ENCODE measurements around the gene MEPE.

Gene MEPE, protein sequence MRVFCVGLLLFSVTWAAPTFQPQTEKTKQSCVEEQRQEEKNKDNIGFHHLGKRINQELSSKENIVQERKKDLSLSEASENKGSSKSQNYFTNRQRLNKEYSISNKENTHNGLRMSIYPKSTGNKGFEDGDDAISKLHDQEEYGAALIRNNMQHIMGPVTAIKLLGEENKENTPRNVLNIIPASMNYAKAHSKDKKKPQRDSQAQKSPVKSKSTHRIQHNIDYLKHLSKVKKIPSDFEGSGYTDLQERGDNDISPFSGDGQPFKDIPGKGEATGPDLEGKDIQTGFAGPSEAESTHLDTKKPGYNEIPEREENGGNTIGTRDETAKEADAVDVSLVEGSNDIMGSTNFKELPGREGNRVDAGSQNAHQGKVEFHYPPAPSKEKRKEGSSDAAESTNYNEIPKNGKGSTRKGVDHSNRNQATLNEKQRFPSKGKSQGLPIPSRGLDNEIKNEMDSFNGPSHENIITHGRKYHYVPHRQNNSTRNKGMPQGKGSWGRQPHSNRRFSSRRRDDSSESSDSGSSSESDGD

DNA sequence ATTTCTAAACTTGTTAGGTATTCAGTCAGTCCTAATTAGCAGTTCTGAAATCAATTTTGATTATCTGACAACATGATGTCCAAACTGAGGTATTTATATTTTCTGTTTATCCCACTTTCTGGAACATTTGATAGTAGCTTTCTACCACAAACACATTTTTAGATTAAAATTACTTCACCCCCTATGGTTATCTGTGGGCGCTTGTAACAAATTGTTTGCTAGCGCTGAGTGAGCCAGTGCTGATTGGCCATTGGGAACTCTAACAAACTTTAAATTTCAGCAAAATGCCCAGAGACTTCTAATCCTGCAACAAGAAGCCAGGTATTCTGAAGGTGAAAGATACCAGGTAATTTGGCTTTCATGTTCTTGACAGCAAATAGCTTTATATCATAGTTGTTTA lies at the start of gene MEPE:
Gene MEPE, plus strand, starts transcription at position 301 of the 400 bp plus-strand sequence. CDS start 1,746 bp downstream, outside the sequence.
- DNase-seq (ENCODE audit: low read depth in 3 of 3) = no peak

DNA sequence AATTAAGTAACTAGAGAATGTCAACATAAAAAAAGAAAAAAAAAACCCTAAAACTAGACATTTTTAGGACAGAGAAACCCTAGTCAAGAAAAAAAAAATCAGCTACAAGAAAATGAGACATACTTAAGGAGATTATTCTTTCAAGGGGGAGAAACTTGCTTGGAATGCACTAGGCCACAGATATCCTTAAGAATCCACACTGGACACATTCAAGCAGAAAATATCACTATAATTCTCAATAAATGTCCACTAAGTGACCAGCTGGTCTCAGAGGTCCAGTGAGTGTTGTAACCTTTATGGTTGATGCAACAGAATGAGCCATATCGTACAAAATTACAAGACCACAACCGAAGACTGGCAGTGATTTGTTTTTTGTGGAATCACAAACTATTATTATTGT lies 49.0 kb upstream of the MEPE start:
- DNase-seq (ENCODE audit: low read depth in 3 of 3) = no peak

GRCh38 chr4:87785731-87786509 lies 46.8 kb upstream of the MEPE start:
- no peak for DNase-seq (ENCODE audit: low read depth in 3 of 3)

DNA sequence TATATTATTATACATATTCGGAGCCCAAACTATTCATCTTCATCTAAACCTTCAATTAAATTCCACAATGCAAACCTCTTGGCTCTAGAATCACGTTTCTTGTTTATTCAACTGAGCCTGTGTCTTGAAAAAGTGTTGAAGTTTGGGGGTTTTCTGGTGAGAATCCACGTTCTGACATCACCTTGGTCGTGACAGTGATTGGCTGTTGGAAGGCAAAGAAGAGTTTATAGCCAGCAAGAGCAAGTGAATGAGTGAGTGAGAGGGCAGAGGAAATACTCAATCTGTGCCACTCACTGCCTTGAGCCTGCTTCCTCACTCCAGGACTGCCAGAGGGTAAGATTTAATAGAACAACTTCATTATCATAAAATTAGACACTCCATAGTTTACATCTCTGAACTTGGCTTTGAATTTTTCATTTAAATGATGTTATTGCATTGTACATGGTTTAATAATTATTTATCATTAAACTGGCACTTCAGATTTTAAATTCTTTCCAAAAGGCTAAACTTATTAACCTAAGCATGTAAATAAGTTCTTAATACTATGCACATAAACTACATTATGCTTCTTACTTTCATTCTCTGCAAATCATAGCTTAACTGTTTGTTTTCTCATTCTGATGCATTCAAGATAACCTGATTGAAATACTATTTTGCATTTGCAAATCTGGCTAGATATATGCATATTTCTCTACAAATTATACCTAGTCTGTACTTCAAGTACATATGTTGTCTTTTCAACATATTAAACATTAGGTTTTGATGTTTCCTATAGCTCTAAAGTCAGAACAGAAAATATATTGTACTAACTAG lies 33.3 kb upstream of the MEPE start, which contains the start of gene IBSP:
Gene IBSP, plus strand, starts transcription at position 254 of the 813 bp plus-strand sequence. CDS start 2,808 bp downstream, outside the sequence.
- no peak for DNase-seq (ENCODE audit: low read depth in 3 of 3)

GRCh38 chr4:87802858-87803257 lies 29.9 kb upstream of the MEPE start:
- no peak for DNase-seq (ENCODE audit: low read depth in 3 of 3)

DNA sequence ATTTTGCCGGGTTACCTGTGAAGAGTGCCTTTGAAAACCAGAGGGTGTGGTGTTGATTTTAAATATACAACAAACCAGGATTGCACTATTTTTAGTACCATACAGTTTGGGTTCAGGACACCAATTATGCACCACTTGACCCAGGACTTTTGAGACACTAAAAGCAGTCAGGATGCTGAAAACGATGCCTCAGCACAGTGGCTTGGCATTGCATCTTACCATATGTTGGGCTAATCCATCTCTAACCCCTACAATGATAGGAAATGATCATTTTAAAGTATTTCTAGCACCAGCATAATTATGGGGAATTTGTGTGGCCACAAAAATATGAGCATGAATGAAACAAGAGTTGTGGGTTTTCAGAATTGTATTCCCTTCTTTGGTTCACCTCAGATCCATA lies 29.3 kb upstream of the MEPE start:
- no peak for DNase-seq (ENCODE audit: low read depth in 3 of 3)

GRCh38 chr4:87804871-87805270 lies 27.9 kb upstream of the MEPE start:
- no peak for DNase-seq (ENCODE audit: low read depth in 3 of 3)

DNA sequence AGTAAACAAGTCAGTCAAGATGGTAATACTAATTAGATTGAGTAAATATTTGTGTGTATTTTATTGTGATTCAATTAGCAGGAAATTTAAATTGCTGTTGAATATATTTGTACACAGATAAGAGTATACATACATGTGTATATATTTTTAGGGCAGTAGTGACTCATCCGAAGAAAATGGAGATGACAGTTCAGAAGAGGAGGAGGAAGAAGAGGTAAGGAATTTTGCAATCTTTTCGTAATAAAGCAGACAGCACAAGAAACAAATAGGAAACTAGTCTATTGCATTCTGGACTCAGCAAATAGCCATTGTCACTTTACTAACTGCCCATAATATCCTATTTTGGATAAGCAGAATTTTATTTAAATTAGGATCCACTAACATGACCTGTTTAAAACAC lies 26.8 kb upstream of the MEPE start:
- no peak for DNase-seq (ENCODE audit: low read depth in 3 of 3)

DNA sequence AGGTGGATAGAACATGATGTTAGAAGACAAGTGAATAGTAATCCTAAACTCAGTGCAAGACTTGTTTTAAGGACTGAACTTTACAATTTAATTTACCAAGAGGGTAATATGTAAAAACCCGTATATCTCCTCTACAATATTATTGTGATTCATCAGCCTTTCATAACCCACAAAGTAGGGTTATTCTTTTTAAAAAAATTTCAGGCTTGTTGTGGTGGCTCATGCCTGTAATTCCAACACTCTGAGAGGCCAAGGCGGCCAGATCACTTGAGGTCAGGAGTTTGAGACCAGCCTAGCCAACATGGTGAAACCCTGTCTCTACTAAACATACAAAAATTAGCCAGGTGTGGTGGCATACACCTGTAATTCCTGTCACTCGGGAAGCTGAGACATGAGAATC lies 26.2 kb upstream of the MEPE start:
- DNase-seq (ENCODE audit: low read depth in 3 of 3) = no peak

GRCh38 chr4:87807402-87807801 lies 25.4 kb upstream of the MEPE start:
- no peak for DNase-seq (ENCODE audit: low read depth in 3 of 3)

DNA sequence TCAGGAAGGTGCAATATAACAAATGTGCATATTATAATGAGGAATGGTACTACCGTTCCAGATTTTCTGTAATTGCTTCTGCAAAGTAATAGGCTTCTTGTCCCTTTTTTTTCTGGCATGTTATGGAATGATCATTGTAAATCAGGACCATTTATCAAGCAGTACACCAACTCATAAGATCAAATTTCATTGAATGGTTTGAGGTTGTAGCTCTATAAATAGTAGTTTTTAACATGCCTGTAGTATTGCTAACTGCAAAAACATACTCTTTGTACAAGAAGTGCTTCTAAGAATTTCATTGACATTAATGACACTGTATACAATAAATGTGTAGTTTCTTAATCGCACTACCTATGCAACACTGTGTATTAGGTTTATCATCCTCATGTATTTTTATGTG lies 20.8 kb upstream of the MEPE start:
- DNase-seq (ENCODE audit: low read depth in 3 of 3) = no peak

GRCh38 chr4:87819281-87819919 lies 13.4 kb upstream of the MEPE start:
- DNase-seq (ENCODE audit: low read depth in 3 of 3) = no peak

DNA sequence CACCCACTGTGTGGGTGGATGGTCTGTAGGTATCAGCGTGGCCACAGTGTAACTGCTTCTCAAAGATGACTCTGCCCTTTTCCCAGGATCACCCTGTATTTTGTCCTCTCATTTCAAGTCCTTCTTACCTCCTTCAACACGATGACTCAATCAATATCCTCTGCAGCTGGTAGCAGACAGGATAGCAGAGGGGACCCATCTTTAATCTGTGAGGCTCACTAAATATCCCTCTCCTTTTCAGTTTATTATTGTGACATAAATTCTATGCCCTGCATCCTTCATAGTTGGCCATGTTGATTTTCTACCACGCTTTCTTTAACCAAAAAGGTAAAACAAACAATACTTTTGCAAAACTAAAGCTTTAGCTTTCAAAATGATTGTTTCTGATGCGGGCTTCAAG lies 9.6 kb upstream of the MEPE start:
- DNase-seq (ENCODE audit: low read depth in 3 of 3) = no peak

DNA sequence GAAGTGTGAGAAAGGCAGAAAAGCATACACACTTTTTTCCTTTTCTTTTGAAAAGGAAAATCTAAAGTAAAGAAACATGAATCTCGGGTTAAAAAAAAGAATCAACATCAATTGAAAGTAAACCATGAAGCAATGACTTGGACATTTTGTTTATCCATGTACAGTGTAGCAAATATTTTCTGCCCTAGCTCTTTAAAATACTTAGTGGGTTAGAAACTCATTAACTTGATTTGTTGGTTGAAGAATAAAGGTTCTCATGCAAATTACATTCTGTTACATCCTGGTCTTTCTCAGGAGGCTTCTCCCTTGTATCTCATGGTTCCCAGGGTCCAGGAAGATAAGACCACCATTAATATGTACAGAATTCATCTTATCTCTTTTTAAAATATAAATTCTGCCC lies 9.0 kb upstream of the MEPE start:
- DNase-seq (ENCODE audit: low read depth in 3 of 3) = no peak

DNA sequence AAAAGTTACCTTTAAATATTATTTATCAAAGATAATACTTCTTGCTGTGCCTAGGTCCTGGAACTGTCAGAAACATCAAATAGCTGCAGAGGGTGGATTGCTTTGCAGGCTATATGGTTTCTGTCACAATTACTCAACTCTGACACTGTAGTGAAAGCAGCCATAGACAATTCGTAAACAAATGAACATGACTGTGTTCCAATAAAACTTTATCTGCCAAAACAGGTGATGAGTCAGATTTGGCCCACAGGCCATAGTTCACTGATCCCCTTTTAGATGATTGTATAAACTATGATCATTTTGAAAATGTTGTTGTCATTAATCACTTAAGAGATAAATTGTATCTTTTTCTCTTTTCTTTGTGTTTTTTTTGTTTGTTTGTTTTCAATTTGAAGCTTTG lies 8.4 kb upstream of the MEPE start:
- DNase-seq (ENCODE audit: low read depth in 3 of 3) = no peak

DNA sequence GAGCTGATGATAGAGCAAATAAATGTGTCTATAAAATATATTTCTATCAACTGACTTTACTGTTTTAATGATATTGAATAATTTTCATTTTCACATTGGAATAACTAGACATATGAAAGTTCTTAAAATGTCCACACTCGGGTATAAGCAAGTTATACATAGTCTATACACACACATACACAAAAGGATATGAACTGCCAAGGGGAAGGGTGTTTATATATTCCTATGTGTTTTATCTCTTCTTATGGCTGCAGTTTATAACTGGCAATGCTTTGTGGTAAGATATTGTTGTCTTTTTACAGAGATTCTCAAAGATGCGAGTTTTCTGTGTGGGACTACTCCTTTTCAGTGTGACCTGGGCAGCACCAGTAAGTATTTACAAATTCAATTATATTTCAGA lies 1.6 kb downstream of the MEPE start:
- no peak for DNase-seq (ENCODE audit: low read depth in 3 of 3)

DNA sequence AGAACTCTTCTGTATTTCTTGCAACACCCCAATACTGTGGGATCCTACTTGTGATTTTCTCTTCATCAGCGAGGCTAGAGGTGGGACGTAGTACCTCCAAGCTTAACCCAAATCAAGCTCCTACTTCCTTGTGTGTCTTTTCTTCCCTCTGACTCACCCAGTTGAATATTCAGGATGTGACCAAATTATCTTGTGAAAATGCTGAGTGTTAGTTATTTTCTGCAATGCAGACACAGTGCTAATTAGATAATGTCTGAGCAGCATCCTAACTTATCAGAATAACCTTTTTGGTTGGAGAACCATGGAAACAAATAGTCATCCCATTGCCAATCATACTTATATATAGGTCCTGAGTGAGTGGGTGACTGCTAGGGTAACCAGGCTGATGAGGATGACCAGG lies 2.4 kb downstream of the MEPE start:
- DNase-seq (ENCODE audit: low read depth in 3 of 3) = no peak

- no peak for DNase-seq (ENCODE audit: low read depth in 3 of 3)
These were observed 3.0 kb downstream of the MEPE start for GRCh38 chr4:87835743-87836142.

GRCh38 chr4:87838205-87838604 lies 5.4 kb downstream of the MEPE start:
- DNase-seq (ENCODE audit: low read depth in 3 of 3) = no peak

GRCh38 chr4:87838890-87839591 lies 6.3 kb downstream of the MEPE start:
- no peak for DNase-seq (ENCODE audit: low read depth in 3 of 3)

GRCh38 chr4:87839592-87839946 lies 6.8 kb downstream of the MEPE start:
- DNase-seq (ENCODE audit: low read depth in 3 of 3) = no peak

Measured in stimulated activated CD4-positive, alpha-beta T cell treated with anti-CD3 and anti-CD28 coated beads, TNF-alpha, amount 100 ng/mL, for 4 hours (primary cell).